Measurements from ENCODE around the gene SSBP4. TPM values are rescaled to one million over a fixed set of nuclear protein-coding genes. Genes with fewer than 3 reads are reported as not detected.
A peak's percentile ranks its signal among the peaks of the same experiment; 100 is the strongest.

SSBP4 gene
- total RNA-seq, 1 experiment from 2014 or later = 51.2 TPM

DNA sequence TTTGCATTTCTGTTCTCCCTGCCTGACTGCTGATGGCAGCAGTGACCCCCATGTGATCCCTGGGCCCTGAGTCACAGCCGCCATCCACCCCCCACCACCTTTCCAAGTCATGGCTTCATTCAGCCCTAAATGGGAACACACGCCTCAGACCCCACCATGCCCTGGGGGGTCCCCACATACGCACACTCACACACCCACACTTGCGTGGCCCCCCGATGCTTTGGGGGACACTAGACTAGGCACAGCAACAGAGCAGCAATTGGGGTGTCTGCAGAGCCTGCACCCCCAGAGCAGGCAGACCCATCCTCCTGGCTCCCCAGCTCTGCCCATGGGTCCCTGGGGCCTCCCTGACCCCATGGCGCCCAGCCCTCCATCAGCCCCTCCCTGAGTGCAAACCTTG is 24.2 kb downstream of the SSBP4 start:
- ChIA-PET CTCF (interaction anchor here (1.0 to 1.3 kb wide), 3 partner anchors 18 to 77 kb away, joined by 3 to 5 read pairs (median 3); no protein-coding TSS in a partner anchor), POLR2A (no interaction called here)
- TF ChIP-seq, protein P1, sequence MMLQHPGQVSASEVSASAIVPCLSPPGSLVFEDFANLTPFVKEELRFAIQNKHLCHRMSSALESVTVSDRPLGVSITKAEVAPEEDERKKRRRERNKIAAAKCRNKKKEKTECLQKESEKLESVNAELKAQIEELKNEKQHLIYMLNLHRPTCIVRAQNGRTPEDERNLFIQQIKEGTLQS (CRISPR knock-in tag; conservative IDR thresholded peaks at IDR 0.05) = no peak
- no peak for TF ChIP-seq ZNF121 (CRISPR knock-in tag; IDR thresholded peaks at IDR 0.05)
- no peak for TF ChIP-seq FOXK1 (CRISPR knock-in tag; IDR thresholded peaks at IDR 0.05)
- TF ChIP-seq, protein P2, sequence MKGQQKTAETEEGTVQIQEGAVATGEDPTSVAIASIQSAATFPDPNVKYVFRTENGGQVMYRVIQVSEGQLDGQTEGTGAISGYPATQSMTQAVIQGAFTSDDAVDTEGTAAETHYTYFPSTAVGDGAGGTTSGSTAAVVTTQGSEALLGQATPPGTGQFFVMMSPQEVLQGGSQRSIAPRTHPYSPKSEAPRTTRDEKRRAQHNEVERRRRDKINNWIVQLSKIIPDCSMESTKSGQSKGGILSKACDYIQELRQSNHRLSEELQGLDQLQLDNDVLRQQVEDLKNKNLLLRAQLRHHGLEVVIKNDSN (CRISPR knock-in tag; IDR thresholded peaks at IDR 0.05) = no peak
- TF ChIP-seq, protein P3, sequence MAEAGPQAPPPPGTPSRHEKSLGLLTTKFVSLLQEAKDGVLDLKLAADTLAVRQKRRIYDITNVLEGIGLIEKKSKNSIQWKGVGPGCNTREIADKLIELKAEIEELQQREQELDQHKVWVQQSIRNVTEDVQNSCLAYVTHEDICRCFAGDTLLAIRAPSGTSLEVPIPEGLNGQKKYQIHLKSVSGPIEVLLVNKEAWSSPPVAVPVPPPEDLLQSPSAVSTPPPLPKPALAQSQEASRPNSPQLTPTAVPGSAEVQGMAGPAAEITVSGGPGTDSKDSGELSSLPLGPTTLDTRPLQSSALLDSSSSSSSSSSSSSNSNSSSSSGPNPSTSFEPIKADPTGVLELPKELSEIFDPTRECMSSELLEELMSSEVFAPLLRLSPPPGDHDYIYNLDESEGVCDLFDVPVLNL (CRISPR knock-in tag; IDR thresholded peaks at IDR 0.05; ENCODE audit: borderline replicate concordance, low read depth) = no peak
- no peak for TF ChIP-seq ESRRA (CRISPR knock-in tag; IDR thresholded peaks at IDR 0.05; ENCODE audit: borderline replicate concordance)
- H3K36me3 Mint-ChIP-seq = peaks cover 9% of the 10 kb centered on the region
- no peak overlapping the region for H3K27ac Mint-ChIP-seq
- DNase-seq (ENCODE audit: low spot score) (no peak), ATAC-seq (no peak)
- H3K4me3 Mint-ChIP-seq = no peak overlapping the region
- H3K27me3 Mint-ChIP-seq (ENCODE audit: low read depth) = no peaks in the 10 kb centered on the region
- H3K9me3 Mint-ChIP-seq = peaks cover 5% of the 10 kb centered on the region
- peaks cover 17% of the 10 kb centered on the region for H3K4me1 Mint-ChIP-seq

DNA sequence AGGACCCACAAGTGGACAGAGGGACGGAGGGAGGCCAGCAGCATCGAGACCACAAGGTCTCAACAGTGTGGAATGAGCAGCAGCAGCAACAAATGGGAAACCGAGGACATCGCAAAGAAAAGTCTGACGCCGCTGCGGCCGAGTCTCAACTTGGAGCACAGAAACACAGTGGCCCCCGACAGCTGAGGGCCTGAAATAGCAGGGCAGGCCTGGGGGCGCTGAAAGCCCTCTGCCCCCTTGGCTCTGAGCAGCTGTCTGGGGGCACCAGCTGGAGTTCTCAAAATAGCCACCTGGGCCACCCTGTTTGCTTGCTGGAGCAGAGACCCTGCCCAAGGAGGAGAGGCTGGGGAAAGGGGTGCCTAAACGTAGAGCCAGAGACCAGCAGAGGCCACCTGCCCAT is 24.6 kb downstream of the SSBP4 start:
- peaks cover 13% of the 10 kb centered on the region for H3K4me1 Mint-ChIP-seq
- H3K4me3 Mint-ChIP-seq = no peak overlapping the region
- peak overlapping the region; percentile 15; the same call in 1 of the 2 replicates for H3K27ac Mint-ChIP-seq
- no peak for ATAC-seq
- peaks cover 12% of the 10 kb centered on the region for H3K36me3 Mint-ChIP-seq
- CTCF ChIA-PET = interaction anchor here (0.5 to 1.0 kb wide), 4 partner anchors 12 to 543 kb away, joined by 3 read pairs; no protein-coding TSS in a partner anchor
- H3K9me3 Mint-ChIP-seq = peaks cover 5% of the 10 kb centered on the region
- POLR2A ChIA-PET = no interaction called here
- DNase-seq (ENCODE audit: low spot score) = no peak
- TF ChIP-seq ESRRA (CRISPR knock-in tag; IDR thresholded peaks at IDR 0.05; ENCODE audit: borderline replicate concordance) (no peak), ZNF317 (CRISPR knock-in tag; IDR thresholded peaks at IDR 0.05; ENCODE audit: borderline replicate concordance, low read depth) (no peak), CREB1 (CRISPR knock-in tag; IDR thresholded peaks at IDR 0.05) (no peak), SOX15 (CRISPR knock-in tag; IDR thresholded peaks at IDR 0.05) (no peak), NFATC4 (CRISPR knock-in tag; IDR thresholded peaks at IDR 0.05) (no peak), NFE2L1 (CRISPR knock-in tag; IDR thresholded peaks at IDR 0.05) (no peak), NFYB (CRISPR knock-in tag; conservative IDR thresholded peaks at IDR 0.05; ENCODE audit: low read depth) (no peak), ELF4 (CRISPR knock-in tag; IDR thresholded peaks at IDR 0.05; ENCODE audit: low read depth) (no peak), ATF1 (CRISPR knock-in tag; IDR thresholded peaks at IDR 0.05) (no peak), ZBTB21 (CRISPR knock-in tag; IDR thresholded peaks at IDR 0.05; ENCODE audit: borderline replicate concordance) (no peak)
- TF ChIP-seq, protein P1 (CRISPR knock-in tag; conservative IDR thresholded peaks at IDR 0.05) = no peak
- TF ChIP-seq, protein P4, sequence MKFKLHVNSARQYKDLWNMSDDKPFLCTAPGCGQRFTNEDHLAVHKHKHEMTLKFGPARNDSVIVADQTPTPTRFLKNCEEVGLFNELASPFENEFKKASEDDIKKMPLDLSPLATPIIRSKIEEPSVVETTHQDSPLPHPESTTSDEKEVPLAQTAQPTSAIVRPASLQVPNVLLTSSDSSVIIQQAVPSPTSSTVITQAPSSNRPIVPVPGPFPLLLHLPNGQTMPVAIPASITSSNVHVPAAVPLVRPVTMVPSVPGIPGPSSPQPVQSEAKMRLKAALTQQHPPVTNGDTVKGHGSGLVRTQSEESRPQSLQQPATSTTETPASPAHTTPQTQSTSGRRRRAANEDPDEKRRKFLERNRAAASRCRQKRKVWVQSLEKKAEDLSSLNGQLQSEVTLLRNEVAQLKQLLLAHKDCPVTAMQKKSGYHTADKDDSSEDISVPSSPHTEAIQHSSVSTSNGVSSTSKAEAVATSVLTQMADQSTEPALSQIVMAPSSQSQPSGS (CRISPR knock-in tag; IDR thresholded peaks at IDR 0.05; ENCODE audit: borderline replicate concordance, low read depth) = no peak
- TF ChIP-seq, protein P5, sequence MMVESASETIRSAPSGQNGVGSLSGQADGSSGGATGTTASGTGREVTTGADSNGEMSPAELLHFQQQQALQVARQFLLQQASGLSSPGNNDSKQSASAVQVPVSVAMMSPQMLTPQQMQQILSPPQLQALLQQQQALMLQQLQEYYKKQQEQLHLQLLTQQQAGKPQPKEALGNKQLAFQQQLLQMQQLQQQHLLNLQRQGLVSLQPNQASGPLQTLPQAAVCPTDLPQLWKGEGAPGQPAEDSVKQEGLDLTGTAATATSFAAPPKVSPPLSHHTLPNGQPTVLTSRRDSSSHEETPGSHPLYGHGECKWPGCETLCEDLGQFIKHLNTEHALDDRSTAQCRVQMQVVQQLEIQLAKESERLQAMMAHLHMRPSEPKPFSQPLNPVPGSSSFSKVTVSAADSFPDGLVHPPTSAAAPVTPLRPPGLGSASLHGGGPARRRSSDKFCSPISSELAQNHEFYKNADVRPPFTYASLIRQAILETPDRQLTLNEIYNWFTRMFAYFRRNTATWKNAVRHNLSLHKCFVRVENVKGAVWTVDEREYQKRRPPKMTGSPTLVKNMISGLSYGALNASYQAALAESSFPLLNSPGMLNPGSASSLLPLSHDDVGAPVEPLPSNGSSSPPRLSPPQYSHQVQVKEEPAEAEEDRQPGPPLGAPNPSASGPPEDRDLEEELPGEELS (CRISPR knock-in tag; IDR thresholded peaks at IDR 0.05) = no peak
- TF ChIP-seq, protein P6, sequence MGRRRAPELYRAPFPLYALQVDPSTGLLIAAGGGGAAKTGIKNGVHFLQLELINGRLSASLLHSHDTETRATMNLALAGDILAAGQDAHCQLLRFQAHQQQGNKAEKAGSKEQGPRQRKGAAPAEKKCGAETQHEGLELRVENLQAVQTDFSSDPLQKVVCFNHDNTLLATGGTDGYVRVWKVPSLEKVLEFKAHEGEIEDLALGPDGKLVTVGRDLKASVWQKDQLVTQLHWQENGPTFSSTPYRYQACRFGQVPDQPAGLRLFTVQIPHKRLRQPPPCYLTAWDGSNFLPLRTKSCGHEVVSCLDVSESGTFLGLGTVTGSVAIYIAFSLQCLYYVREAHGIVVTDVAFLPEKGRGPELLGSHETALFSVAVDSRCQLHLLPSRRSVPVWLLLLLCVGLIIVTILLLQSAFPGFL (CRISPR knock-in tag; IDR thresholded peaks at IDR 0.05; ENCODE audit: borderline replicate concordance) = no peak
- no peaks in the 10 kb centered on the region for H3K27me3 Mint-ChIP-seq (ENCODE audit: low read depth)

All from WTC11 (cell line).